IMR-90 (cell line): ENCODE results near the gene ZNF316. TPM values are rescaled to one million over a fixed set of nuclear protein-coding genes. Genes with fewer than 3 reads are reported as not detected.

Experiments
- ATAC-seq: fragments of 200-7000 bp; cut with Tn5 transposase; 2 replicates; pipeline ENCODE4 v1.9.1; 2020; ENCODE audit warnings: low read depth, mild to moderate bottlenecking, moderate library complexity
- BruUV-seq: library from RNA; stranded (reverse); fragments of 400-500 nt; replicated peaks from 2 replicates; lab custom pipeline; 2021; lab: Mats Ljungman, UMichigan
- CTCF ChIA-PET: fragments of 300-600 bp; formaldehyde crosslinking; extraction: SDS; loops from one replicate; lab custom pipeline; 2021; ENCODE audit warnings: antibody characterized with exemption; lab: Yijun Ruan, JAX
- POLR2A ChIA-PET: fragments of 300-600 bp; sonication (Branson Sonifier 250); formaldehyde crosslinking; loops from one replicate; lab custom pipeline; 2022; ENCODE audit warnings: antibody characterized with exemption; ENCODE audit not compliant: unreplicated experiment; lab: Charles Lee
- DNase-seq: peaks from one replicate; pipeline ENCODE4 v3.0.0; 2013
- H2AFZ ChIP-seq: replicated peaks from 2 replicates; pipeline ENCODE3; 2013; ENCODE audit warnings: low read length, mild to moderate bottlenecking; ENCODE audit not compliant: poor library complexity
- H2AK5ac ChIP-seq: 2 replicates; pipeline ENCODE4 v1.6.1; 2013; ENCODE audit warnings: low read depth, low read length, inconsistent platforms
- H2AK9ac ChIP-seq: replicated peaks from 2 replicates; pipeline ENCODE3; 2013; ENCODE audit warnings: mild to moderate bottlenecking, low read depth, low read length, moderate library complexity; ENCODE audit not compliant: poor library complexity
- H2BK120ac ChIP-seq: 2 replicates; pipeline ENCODE4 v1.6.1; 2013; ENCODE audit warnings: low read depth, low read length, inconsistent platforms
- H2BK15ac ChIP-seq: 3 replicates; pipeline ENCODE4 v1.6.1; 2013; ENCODE audit warnings: low read depth, low read length, inconsistent platforms
- H2BK20ac ChIP-seq: 2 replicates; pipeline ENCODE4 v1.6.1; 2013; ENCODE audit warnings: low read depth, mild to moderate bottlenecking, inconsistent platforms, low read length, moderate library complexity
- H2BK5ac ChIP-seq: 2 replicates; pipeline ENCODE4 v1.6.1; 2013; ENCODE audit warnings: mild to moderate bottlenecking, low read depth, low read length, inconsistent platforms; ENCODE audit not compliant: poor library complexity, severe bottlenecking
- H3K14ac ChIP-seq: replicated peaks from 2 replicates; pipeline ENCODE4 v1.6.1; 2013; ENCODE audit warnings: low read depth, low read length, inconsistent platforms
- H3K18ac ChIP-seq: 2 replicates; pipeline ENCODE4 v1.6.1; 2013; ENCODE audit warnings: low read depth, low read length, control low read depth
- H3K23ac ChIP-seq: 2 replicates; pipeline ENCODE4 v1.6.1; 2013; ENCODE audit warnings: low read depth, low read length, inconsistent platforms
- H3K27ac ChIP-seq: 2 replicates; pipeline ENCODE4 v1.5.1; 2013; ENCODE audit warnings: mild to moderate bottlenecking, control low read depth, low read length; ENCODE audit not compliant: insufficient read depth
- H3K27me3 ChIP-seq: 2 replicates; pipeline ENCODE4 v1.6.1; 2013; ENCODE audit warnings: low read length; ENCODE audit not compliant: control insufficient read depth, insufficient read depth
- H3K36me3 ChIP-seq: 2 replicates; pipeline ENCODE4 v1.6.1; 2013; ENCODE audit warnings: low read length, mixed read lengths; ENCODE audit not compliant: control insufficient read depth, insufficient read depth
- H3K4ac ChIP-seq: 2 replicates; pipeline ENCODE4 v1.6.1; 2013; ENCODE audit warnings: low read depth, low read length, inconsistent platforms
- H3K4me1 ChIP-seq: 2 replicates; pipeline ENCODE4 v1.6.1; 2013; ENCODE audit warnings: low read length, mixed read lengths; ENCODE audit not compliant: control insufficient read depth, insufficient read depth
- H3K4me2 ChIP-seq: 2 replicates; pipeline ENCODE4 v1.6.1; 2013; ENCODE audit warnings: low read depth, mild to moderate bottlenecking, control low read depth, low read length, moderate library complexity
- H3K4me3 ChIP-seq: 2 replicates; pipeline ENCODE4 v1.5.1; 2013; ENCODE audit warnings: low read depth, mild to moderate bottlenecking, control low read depth, low read length, moderate library complexity; ENCODE audit not compliant: insufficient read depth
- H3K56ac ChIP-seq: 2 replicates; pipeline ENCODE4 v1.6.1; 2013; ENCODE audit warnings: low read length, inconsistent platforms; ENCODE audit not compliant: insufficient read depth; ENCODE audit errors: extremely low read depth
- H3K79me1 ChIP-seq, 2 experiments: 2 replicates each; pipeline ENCODE4 v1.6.1; 2013; ENCODE audit warnings: low read length in 2 of 2, inconsistent platforms in 1 of 2, low read depth in 1 of 2
- H3K9ac ChIP-seq: 2 replicates; pipeline ENCODE4 v1.6.1; 2013; ENCODE audit warnings: low read depth, low read length, control low read depth
- H3K9me1 ChIP-seq: 2 replicates; pipeline ENCODE4 v1.6.1; 2013; ENCODE audit warnings: low read length, inconsistent platforms; ENCODE audit not compliant: insufficient read depth
- H3K9me3 ChIP-seq: 2 replicates; pipeline ENCODE4 v1.6.1; 2013; ENCODE audit warnings: low read length; ENCODE audit not compliant: control insufficient read depth, insufficient read depth
- H4K20me1 ChIP-seq: 2 replicates; pipeline ENCODE4 v1.6.1; 2013; ENCODE audit warnings: low read length, inconsistent platforms; ENCODE audit not compliant: insufficient read depth
- H4K5ac ChIP-seq: 2 replicates; pipeline ENCODE4 v1.6.1; 2013; ENCODE audit warnings: mild to moderate bottlenecking, low read depth, low read length, control low read depth
- H4K8ac ChIP-seq, 2 experiments: 2 replicates each; pipeline ENCODE4 v1.6.1; 2013; ENCODE audit warnings: low read depth in 2 of 2, low read length in 2 of 2, control low read depth in 1 of 2, inconsistent platforms in 1 of 2
- H4K91ac ChIP-seq: 2 replicates; pipeline ENCODE4 v1.6.1; 2013; ENCODE audit warnings: low read depth, low read length, inconsistent platforms; ENCODE audit not compliant: insufficient read depth
- CTCF ChIP-seq: conservative IDR thresholded peaks from 2 replicates; pipeline ENCODE4 v1.5.1; 2012; ENCODE audit warnings: mild to moderate bottlenecking, low read depth, low read length, improper control_type of control experiment
- FOS ChIP-seq: fragments of 150-350 bp; IDR thresholded peaks from 2 replicates; pipeline ENCODE4 v1.6.1; 2016; ENCODE audit warnings: low read depth, low read length
- NFE2L2 ChIP-seq: fragments of 150-350 bp; IDR thresholded peaks from 2 replicates; pipeline ENCODE4 v1.6.1; 2016; ENCODE audit warnings: low read depth, mild to moderate bottlenecking, low read length
- RAD21 ChIP-seq: IDR thresholded peaks from 2 replicates; pipeline ENCODE4 v1.6.1; 2012; ENCODE audit warnings: low read length, improper control_type of control experiment
- RCOR1 ChIP-seq: IDR thresholded peaks from 2 replicates; pipeline ENCODE4 v1.6.1; 2012; ENCODE audit warnings: mild to moderate bottlenecking, low read length, improper control_type of control experiment; ENCODE audit not compliant: insufficient replicate concordance
- USF2 ChIP-seq: fragments of 150-350 bp; IDR thresholded peaks from 2 replicates; pipeline ENCODE4 v1.6.1; 2017; ENCODE audit warnings: mild to moderate bottlenecking, antibody characterized with exemption, low read length, low read depth
- WGBS, 2 experiments: methylation state at CpG; one replicate each; pipeline versions ENCODE4 v1.1.5 to v1.1.7; 2013; ENCODE audit warnings: missing lambda C conversion rate in 2 of 2; ENCODE audit not compliant: insufficient read length in 1 of 2; ENCODE audit errors: extremely low coverage in 2 of 2; 5-methylcytosine and 5-hydroxymethylcytosine counted together
- dilution Hi-C: fragments of 300-500 bp; cut with HindIII; formaldehyde crosslinking; loops from one replicate; pipeline ENCODE4 v1.14.3; 2018; ENCODE audit warnings: low sequenced_read_pairs; ENCODE audit not compliant: unreplicated experiment
- in situ Hi-C: fragments of 300-500 bp; cut with MboI; formaldehyde crosslinking; loops from 3 replicates; pipeline ENCODE4 v1.14.3; 2019; ENCODE audit warnings: low sequenced_read_pairs, inconsistent platforms, mixed read lengths
- intact Hi-C: fragments of 100-400 bp; cut with micrococcal nuclease; formaldehyde crosslinking; loops from 2 replicates; pipeline ENCODE4 v1.10.0; 2022
- polyA plus RNA-seq, 3 experiments: library from polyadenylated mRNA; depleted of rRNA; stranded (reverse); fragments of >200 nt; gene quantifications; 2 replicates each; pipeline ENCODE4 v1.2.3, GENCODE V29; 2012; ENCODE audit warnings: low replicate concordance in 1 of 3
- total RNA-seq: library from RNA; depleted of rRNA; stranded (reverse); fragments of >200 nt; gene quantifications from 2 replicates; pipeline ENCODE4 v1.2.3, GENCODE V29; 2012

Gene ZNF316
- total and polyA plus RNA-seq, 2 of the 4 experiments (the other 2 are of a cell fraction) = 3.2 to 7.2 TPM

GRCh38 chr7:6639032-6639431 lies 1.9 kb downstream of the ZNF316 start:
- no peak overlapping the region for H4K5ac ChIP-seq
- H3K4me3 ChIP-seq = no peak overlapping the region
- DNase-seq = no peak
- H3K9ac ChIP-seq = no peak overlapping the region
- H3K4me2 ChIP-seq = no peak overlapping the region; the same call in 1 of the 2 replicates
- 67% methylated on average over 1 of the region's 4 CpGs; no CpG with 5 or more reads in 1 of the 2 experiments for WGBS, 2 experiments
- H3K27ac ChIP-seq = no peak overlapping the region
- in situ Hi-C loops = no loop called here
- H3K23ac ChIP-seq = no peak overlapping the region
- CTCF ChIA-PET = no interaction called here
- no peak overlapping the region for H2BK20ac ChIP-seq
- H3K14ac ChIP-seq = no peak overlapping the region
- POLR2A ChIA-PET = no interaction called here
- ATAC-seq = no peak
- no peaks in the 10 kb centered on the region for H3K27me3 ChIP-seq
- H2BK120ac ChIP-seq = no peak overlapping the region
- peaks cover 7% of the 10 kb centered on the region for H3K4me1 ChIP-seq
- no peak overlapping the region for H3K56ac ChIP-seq
- no peak for TF ChIP-seq FOS
- no peak for TF ChIP-seq RCOR1
- TF ChIP-seq CTCF = no peak
- no peak for TF ChIP-seq RAD21
- TF ChIP-seq NFE2L2 = no peak
- TF ChIP-seq USF2 = no peak
- H3K18ac ChIP-seq = no peak overlapping the region
- H4K91ac ChIP-seq = no peak overlapping the region
- H2AK5ac ChIP-seq = no peak overlapping the region
- 0 out of 2 replicates have a peak, but pooled peaks cover 7% of the 10 kb centered on the region for H4K20me1 ChIP-seq
- H2BK5ac ChIP-seq = no peak overlapping the region
- no peaks in the 10 kb centered on the region for H3K9me3 ChIP-seq
- no TSS peak for BruUV-seq
- peaks cover 10% of the 10 kb centered on the region; the same call in 1 of the 2 replicates for H3K9me1 ChIP-seq
- H3K36me3 ChIP-seq = peaks cover 39% of the 10 kb centered on the region
- H4K8ac ChIP-seq = no peak overlapping the region
- no peak overlapping the region for H2AFZ ChIP-seq
- H3K4ac ChIP-seq = no peak overlapping the region
- intact Hi-C loops = no loop called here
- dilution Hi-C loops = no loop called here
- H2BK15ac ChIP-seq = no peak overlapping the region
- no peak overlapping the region for H2AK9ac ChIP-seq
- peaks cover 19 to 46% of the 10 kb centered on the region in 2 experiments for H3K79me1 ChIP-seq
